KMS-11 (cell line): Measurements from ENCODE around the gene OR10A3.

Experiments used
- H2AFZ ChIP-seq: fragments of 200-600 bp; sonication (generic); 2 replicates; pipeline ENCODE4 v1.6.1; 2016; ENCODE audit warnings: antibody characterized with exemption, mixed run types, low read depth
- H3K27ac ChIP-seq: fragments of 200-600 bp; sonication (generic); 2 replicates; pipeline ENCODE4 v1.6.1; 2016; ENCODE audit warnings: mild to moderate bottlenecking, mixed run types
- H3K27me3 ChIP-seq: fragments of 200-600 bp; sonication (generic); 2 replicates; pipeline ENCODE4 v1.6.1; 2017; ENCODE audit warnings: mild to moderate bottlenecking, low read depth, mixed run types, moderate library complexity; ENCODE audit not compliant: insufficient read depth
- H3K36me3 ChIP-seq: fragments of 200-600 bp; sonication (generic); 2 replicates; pipeline ENCODE4 v1.6.1; 2017; ENCODE audit warnings: mild to moderate bottlenecking, mixed run types; ENCODE audit not compliant: insufficient read depth
- H3K4me1 ChIP-seq: fragments of 200-600 bp; sonication (generic); 2 replicates; pipeline ENCODE4 v1.6.1; 2016; ENCODE audit warnings: mild to moderate bottlenecking, low read depth, mixed run types; ENCODE audit not compliant: poor library complexity, severe bottlenecking
- H3K4me2 ChIP-seq: fragments of 200-600 bp; sonication (generic); 2 replicates; pipeline ENCODE4 v1.7.0; 2016; ENCODE audit warnings: mild to moderate bottlenecking, mixed run types
- H3K4me3 ChIP-seq: fragments of 200-600 bp; sonication (generic); IDR thresholded peaks from 2 replicates; pipeline ENCODE4 v1.6.1; 2017; ENCODE audit warnings: low read depth, low read length, mixed read lengths; ENCODE audit not compliant: insufficient read depth
- H3K79me2 ChIP-seq: fragments of 200-600 bp; sonication (generic); 2 replicates; pipeline ENCODE4 v1.6.1; 2016; ENCODE audit warnings: low read depth, mixed run types; ENCODE audit not compliant: insufficient read depth
- H3K9ac ChIP-seq: fragments of 200-600 bp; sonication (generic); 2 replicates; pipeline ENCODE4 v1.6.1; 2016; ENCODE audit warnings: mild to moderate bottlenecking, mixed run types
- H4K20me1 ChIP-seq: fragments of 200-600 bp; sonication (generic); 2 replicates; pipeline ENCODE4 v1.6.1; 2016; ENCODE audit warnings: mild to moderate bottlenecking, mixed run types; ENCODE audit not compliant: insufficient read depth
- TF ChIP-seq, protein P1 (sequence below): fragments of 200-600 bp; sonication (generic); conservative IDR thresholded peaks from 2 replicates; pipeline ENCODE4 v1.6.1; 2017; ENCODE audit warnings: low read depth, mild to moderate bottlenecking, antibody characterized with exemption, low read length, moderate library complexity, mixed read lengths

Gene OR10A3

DNA sequence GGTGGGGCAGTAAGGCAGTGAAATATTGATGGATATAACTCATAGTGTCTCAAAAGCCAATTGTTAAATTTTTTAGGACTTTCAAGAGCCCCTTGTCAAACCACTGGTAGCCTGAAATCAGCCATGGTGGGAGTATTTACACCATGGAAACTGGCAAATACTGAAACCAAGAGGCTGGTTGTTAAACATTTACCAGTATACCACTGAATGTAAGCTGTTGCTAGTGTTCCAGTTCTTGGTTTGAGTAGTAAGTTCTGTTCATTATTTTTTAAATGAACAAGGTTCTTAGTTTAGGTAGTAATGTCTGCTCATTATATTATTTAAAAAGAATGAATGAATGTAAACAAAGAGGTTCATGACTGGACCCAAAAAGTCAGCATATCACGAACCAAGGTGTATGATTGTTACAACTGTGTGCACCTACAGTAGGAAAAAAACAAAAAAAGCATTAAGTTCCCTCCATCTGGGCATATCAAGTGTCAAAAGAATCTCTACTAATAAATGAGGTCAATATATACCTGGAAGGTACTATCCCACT lies 41.1 kb upstream of the OR10A3 start:
- no peak overlapping the region for H3K27ac ChIP-seq
- no peaks in the 10 kb centered on the region for H3K27me3 ChIP-seq

DNA sequence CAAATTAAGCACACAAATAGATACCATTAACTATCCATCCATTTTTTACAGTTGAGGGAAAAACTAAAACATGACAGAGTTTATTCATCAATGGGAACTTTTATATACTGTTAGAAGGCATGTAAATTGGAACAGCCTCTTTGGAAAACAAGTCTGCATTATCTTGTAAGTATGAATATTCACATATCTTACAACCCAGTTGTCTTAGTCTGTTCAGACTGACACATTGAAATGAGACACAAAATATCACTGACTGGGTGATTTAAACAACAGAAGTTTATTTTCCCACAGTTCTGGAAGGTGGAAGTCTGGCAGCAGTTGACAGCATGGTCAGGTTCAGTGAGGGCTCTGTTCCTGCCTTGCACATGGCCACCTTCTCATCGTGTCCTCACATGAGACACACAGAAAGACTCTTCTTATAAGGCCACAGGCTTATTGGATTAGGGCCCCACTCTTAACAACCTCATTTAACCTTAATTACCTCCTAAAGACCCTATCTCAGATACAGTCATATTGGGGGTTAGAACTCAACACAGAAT lies 40.2 kb upstream of the OR10A3 start:
- TF ChIP-seq, protein P1, sequence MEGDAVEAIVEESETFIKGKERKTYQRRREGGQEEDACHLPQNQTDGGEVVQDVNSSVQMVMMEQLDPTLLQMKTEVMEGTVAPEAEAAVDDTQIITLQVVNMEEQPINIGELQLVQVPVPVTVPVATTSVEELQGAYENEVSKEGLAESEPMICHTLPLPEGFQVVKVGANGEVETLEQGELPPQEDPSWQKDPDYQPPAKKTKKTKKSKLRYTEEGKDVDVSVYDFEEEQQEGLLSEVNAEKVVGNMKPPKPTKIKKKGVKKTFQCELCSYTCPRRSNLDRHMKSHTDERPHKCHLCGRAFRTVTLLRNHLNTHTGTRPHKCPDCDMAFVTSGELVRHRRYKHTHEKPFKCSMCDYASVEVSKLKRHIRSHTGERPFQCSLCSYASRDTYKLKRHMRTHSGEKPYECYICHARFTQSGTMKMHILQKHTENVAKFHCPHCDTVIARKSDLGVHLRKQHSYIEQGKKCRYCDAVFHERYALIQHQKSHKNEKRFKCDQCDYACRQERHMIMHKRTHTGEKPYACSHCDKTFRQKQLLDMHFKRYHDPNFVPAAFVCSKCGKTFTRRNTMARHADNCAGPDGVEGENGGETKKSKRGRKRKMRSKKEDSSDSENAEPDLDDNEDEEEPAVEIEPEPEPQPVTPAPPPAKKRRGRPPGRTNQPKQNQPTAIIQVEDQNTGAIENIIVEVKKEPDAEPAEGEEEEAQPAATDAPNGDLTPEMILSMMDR, result no peak
- H3K4me2 ChIP-seq, result no peak overlapping the region
- H3K9ac ChIP-seq, result no peak overlapping the region
- H3K79me2 ChIP-seq, result no peaks in the 10 kb centered on the region
- no peak overlapping the region for H3K4me3 ChIP-seq
- no peaks in the 10 kb centered on the region for H3K27me3 ChIP-seq
- H2AFZ ChIP-seq, result no peak overlapping the region
- H4K20me1 ChIP-seq, result no peaks in the 10 kb centered on the region
- no peaks in the 10 kb centered on the region for H3K36me3 ChIP-seq
- H3K4me1 ChIP-seq, result peaks cover 10% of the 10 kb centered on the region
- no peak overlapping the region for H3K27ac ChIP-seq

More for the DNA sequence above, 41.1 kb upstream of the OR10A3 start:
- Histone ChIP-seq H3K4me1 (peaks cover 7% of the 10 kb centered on the region), H3K36me3 (no peaks in the 10 kb centered on the region), H2AFZ (no peak overlapping the region), H3K4me3 (no peak overlapping the region), H3K79me2 (peaks cover 5% of the 10 kb centered on the region), H4K20me1 (no peaks in the 10 kb centered on the region), H3K4me2 (no peak overlapping the region), H3K9ac (no peak overlapping the region)
- TF ChIP-seq, protein P1, result no peak

DNA sequence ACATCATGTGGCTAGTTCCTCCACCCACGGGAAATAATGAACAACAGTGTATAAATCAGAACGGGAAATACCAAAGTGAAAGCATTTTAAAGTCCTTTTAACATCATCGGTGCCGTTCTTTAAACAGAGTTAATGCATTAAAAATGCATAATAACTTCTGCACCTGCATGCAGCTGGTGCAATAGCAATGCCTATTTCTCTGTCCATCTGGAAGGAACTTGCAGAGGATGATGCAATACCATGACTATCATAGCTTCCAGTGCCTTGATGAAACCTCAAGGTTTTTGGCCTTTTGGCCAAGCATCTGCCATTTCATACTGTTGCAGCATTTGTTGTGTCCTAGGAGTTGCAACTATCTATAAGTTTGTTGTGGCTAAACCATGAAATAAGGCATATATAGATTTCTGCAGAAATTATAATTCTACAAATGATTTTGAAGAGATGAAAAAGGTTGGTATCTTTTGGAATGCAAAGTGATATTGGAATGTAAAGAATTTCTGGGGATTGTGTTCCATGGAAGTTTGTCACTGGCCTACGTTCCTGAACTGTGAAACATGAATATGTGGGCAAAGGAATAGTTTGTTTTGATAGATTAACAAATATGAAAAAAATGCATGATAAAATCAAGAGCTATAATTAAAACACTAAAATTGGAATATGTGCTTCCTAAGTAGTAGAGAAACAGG lies 35.9 kb upstream of the OR10A3 start:
- Histone ChIP-seq H3K36me3 (no peaks in the 10 kb centered on the region), H3K4me3 (no peak overlapping the region), H2AFZ (no peak overlapping the region), H3K9ac (no peak overlapping the region), H3K79me2 (no peaks in the 10 kb centered on the region), H4K20me1 (no peaks in the 10 kb centered on the region), H3K27me3 (no peaks in the 10 kb centered on the region), H3K4me2 (no peak overlapping the region), H3K4me1 (peaks cover 3% of the 10 kb centered on the region), H3K27ac (no peak overlapping the region)
- TF ChIP-seq, protein P1, result no peak

DNA sequence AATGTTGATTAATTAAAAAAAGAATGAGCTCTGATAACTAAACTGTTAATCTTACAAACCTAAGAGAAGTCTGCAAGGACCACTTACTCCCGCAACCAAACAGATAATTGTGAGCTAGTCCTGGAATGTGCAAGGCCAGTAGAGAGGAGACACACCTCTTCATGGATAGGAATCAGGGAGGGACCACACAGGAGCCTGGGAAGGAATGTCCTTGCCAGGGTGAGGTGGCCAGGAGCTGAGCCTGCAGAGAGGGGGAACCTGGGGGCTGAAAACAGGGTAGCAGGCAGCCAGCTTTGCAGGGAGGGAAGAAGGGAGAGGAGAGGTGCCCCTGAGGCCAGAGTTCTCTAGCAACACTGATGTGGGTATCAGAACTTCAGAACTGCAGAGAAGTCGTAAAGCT lies 33.2 kb upstream of the OR10A3 start:
- no peak overlapping the region for H2AFZ ChIP-seq
- H3K4me1 ChIP-seq, result peaks cover 3% of the 10 kb centered on the region

More for the DNA sequence above, 33.2 kb upstream of the OR10A3 start:
- H3K27ac ChIP-seq, result no peak overlapping the region
- H3K4me2 ChIP-seq, result no peak overlapping the region
- H3K79me2 ChIP-seq, result no peaks in the 10 kb centered on the region
- no peaks in the 10 kb centered on the region for H4K20me1 ChIP-seq
- H3K36me3 ChIP-seq, result no peaks in the 10 kb centered on the region
- TF ChIP-seq, protein P1, result no peak
- no peak overlapping the region for H3K9ac ChIP-seq
- no peaks in the 10 kb centered on the region for H3K27me3 ChIP-seq
- H3K4me3 ChIP-seq, result no peak overlapping the region
